Brain pericyte (primary cell): Measurements from ENCODE around the gene RAMP1.

Experiments used
- DNase-seq: peaks from one replicate; pipeline ENCODE4 v3.0.0-alpha.2; 2012; ENCODE audit warnings: low read depth, low spot score

RAMP1 gene

DNA sequence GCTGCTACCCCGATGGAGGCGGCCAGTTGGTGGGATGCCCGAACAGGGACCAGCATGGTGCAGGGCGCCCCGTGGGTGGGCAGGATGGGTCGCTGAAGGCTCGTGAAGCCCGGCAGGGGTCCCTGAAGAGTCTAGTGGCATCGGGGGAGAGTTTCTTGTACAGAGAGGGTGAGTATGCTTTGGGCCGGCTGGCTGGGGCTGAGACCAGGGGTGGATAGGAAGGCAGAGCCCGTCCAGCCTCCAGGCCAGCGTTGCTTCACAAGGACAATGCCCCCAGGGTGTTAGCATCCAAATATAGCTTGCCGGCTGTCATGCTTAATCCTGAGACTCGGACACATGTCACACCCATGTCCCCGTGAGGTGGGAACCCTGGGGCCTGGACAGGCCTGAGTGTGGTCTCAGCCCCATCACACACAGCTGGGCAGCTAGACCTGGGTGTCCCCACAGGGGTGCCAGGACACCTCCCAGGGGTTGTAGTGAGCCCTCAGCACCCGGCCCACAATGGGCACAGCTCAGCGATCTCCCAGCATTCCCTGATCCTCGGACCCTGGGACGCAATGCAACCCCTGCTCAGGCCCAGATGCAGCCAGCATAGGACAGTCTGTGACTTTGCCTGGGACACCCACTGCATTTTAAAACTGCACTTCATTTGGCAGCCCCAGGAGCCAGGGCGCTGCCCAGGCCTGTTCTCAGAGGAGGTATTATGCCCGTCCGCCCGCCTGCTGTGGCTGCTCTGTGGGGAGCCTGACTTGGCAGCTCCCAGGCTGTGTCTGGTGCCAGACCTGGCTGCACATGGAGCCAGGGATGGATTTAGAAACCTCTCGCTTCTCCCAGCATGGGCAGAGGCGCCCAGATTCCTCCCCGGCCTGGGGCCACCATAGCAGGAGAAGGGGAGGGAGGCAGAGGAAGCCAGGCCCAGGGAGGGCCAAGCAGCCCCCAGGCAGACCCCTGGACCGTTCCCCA, 36.4 kb downstream of the RAMP1 start:
- DNase-seq, result no peak

DNA sequence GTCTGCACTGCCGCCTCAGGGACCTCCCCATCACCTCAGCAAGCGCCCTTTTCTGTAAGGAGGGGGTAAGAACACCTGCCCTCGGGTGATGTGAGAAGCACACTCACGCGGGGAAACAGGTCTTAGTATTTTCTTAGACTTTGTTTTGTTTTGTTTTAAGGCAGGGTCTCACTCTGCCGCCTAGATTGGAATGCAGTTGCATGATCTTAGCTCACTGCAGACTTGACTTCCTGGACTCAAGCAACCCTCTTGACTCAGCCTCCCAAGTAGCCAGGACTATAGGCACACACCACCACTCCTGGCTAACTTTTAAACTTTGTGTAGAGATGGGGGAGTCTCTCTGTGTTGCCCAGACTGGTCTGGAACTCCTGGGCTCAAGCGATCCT, 37.1 kb downstream of the RAMP1 start:
- no peak for DNase-seq

DNA sequence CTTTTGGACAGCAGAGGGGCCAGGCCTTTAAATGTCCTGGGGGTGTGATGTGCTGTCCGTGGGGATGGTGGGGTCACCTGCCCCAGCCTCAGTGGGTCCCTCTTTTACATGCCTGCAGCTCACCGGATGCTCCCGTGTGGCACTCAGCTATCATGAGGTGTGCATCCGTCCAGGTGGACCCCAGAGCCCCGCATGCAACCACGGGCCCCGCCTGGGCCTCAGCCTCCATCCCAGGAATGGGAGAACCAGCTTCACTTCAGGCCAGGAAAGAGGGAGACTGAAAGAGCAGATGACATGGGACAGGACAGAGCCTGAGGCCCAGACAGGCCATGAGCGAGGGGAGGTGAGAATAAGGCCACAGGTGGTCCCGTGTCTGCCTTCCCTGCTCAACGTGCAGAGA, 37.5 kb downstream of the RAMP1 start:
- DNase-seq, result no peak

DNA sequence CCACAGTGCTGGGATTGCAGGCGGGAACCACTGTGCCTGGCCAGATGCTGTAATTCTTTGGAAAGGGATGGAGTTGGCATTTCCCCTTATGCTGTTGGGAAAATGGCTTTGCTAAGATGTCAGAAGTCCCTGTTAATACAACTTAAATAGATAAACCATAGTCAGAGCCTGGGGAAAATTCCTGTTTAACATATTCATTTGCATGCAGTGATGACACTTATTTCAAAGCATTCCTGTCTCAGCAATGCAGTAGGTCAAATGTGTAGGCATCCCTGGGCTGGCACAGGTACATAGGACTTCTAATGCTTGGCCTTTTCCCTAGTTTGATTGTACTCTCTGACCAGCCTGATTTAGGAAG, 38.6 kb downstream of the RAMP1 start:
- DNase-seq, result no peak

DNA sequence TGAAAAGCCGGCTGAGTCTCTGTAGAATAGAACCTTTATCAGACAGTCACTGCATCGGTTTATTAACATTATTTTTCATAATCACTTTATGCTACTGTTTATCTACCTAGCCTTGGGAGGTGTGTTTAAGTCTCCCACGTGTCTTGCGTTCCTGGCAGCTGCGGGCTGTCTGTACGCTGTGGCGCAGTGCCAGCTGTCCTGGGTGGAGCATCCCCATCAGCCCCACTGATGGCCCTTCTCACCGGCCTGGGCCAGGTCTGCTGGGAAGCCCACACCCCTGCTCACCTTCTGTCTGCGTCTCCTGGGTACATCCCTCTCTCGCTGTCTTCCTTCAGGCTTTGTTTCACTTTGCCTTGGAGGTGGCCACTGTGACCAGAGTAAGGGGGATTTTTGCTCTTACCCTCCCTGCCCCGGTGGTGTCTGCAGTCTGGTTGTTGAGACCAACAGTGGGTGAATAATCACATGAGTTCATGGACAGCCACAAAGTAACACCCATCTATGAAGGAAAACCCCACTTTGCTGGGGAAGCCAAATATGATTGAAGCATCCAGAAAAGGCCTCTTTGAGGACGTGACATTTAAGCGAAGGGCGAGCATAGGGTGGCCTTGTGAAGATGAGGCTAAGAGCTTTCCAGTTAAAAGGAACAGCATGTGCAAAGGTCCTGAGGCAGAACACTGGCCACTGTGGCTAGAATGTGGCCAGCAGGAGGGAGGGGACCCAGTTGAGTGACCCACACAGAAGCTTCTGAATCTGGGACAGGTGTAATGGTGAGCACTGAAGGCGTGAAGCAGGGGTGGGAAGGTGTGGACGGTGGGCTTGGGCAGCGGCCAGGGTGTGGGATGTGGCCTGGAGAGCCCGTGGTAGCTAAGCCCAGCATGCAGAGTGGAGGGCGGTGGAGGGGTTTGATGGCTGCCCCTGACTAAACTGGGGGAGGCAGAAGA, 41.7 kb downstream of the RAMP1 start:
- DNase-seq, result no peak

DNA sequence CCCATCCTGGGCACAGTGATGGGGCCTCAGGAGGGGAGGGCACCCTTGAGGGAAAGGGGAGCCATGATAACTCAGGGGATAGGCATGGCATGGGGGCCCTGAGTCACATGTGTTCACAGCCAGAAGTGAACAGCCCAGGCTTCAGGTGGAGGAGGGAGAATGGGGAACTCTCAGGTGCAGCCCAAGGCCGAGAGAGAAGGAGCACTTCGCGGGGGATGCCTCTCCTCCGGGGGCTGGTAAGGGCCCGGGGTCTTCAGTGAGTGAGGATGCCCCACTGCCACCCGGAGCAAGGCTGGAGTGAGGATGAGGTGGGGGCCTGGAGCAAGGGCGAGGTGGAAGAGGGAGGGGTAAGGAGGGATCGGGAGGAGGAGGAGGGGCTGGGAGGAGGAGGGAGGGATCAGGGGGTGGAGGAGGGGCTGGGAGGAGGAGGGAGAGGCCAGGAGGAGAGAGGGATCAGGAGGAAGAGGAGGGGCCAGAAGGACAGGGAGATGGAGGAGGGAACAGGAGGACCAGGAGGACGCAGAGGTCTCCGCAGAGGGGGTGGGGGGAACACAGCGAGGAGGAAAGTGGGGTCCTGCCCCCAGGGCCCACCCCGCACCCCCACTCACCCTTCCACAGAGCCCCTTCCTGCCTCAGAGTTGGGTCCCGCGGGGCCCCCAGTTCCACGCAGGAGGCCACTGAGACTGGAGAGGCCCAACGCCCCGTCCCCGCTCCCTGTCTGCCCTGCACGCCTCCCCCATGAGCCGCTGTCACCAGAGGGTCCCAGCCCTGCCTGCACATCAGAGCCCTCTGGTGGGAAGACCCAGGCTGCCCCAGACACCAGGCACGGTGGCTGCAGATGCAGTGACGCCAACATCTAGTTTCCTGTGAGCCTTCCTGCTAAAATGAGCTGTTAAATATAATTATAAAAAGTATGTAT, 42.8 kb downstream of the RAMP1 start:
- DNase-seq, result no peak

DNA sequence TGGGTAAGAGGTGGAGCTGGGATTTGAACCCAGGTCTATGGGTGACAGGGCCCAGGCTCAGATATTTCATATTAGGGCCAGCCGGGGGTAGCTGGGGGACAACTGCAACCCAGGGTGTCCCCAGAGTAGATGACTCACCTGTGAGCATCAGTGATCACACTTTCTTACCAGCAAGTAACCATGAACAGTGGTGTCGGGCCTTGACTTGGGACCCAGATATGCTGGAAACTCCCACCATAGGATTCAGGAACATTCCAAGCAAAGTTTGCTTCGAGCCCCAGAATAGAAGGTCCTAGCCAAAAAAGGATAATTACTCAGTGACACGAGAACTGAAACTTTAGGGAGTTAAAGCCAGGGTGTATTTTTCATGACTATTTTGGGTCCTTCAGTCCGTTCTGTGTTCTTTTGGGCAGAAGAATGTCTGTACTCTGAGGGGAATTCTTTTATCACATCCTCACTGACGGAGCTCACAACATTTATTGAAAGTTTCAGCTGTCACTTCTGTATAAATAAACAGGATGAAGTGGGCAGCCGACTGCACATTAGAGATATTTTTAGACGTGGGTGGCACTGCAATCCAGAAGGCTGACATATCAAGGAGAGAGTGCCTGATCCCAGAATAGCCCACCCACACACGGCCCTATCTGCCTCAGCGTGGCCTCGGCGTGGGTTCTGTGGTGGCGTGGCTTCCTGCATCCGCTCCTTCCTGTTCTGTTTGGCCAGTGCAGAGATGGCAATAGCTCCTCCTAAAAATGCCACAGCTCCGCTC, 45.6 kb downstream of the RAMP1 start:
- DNase-seq, result no peak

DNA sequence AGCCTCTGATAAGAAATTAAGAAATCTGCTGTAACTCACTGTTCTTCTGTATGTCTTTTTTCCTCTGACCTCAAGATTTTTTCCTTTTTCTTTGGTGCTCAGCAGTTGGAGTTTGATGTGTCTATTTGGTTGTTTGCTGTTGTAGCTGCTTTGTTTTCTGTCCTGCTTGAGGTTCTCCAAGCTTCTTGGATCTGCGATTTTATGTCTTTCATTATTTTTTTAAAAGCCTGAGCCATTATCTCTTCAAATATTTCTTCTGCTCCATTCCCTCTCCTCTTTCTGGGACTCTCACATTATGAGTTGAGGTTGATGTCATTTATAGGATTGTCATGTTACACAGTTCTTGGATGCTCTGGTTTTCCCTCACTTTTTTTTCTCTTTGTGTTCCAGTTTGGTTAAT, 47.7 kb downstream of the RAMP1 start:
- DNase-seq, result no peak

DNA sequence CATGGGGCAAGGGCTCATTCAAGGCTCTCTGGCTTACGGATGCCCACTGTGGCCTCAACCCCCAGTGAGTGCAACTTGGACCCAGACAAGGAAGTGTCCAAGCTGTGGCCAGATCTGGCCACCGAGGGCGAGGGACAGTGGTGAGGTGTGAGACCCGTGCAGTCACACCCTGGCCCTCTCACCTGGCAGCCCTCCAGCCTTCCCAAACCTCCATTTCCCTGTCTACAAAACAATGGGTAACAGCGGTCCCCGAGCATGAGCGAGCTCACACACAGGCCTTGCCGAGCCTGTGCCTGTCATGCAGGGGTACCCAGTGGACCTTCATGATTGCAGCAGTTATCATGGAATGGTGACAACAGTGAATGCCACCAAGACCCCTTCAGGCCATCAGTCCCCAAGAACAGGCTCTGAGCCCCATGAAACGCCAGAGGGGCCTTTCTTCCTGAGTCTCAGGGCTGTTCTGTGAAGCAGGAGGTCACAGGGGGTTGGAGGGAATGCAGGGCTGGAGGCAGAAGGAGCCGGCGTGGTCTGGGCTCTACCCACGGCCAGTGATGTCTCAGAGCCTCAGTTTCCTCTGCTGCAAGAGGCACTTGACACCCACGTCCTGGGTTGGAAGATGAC, 49.8 kb downstream of the RAMP1 start:
- DNase-seq, result no peak

DNA sequence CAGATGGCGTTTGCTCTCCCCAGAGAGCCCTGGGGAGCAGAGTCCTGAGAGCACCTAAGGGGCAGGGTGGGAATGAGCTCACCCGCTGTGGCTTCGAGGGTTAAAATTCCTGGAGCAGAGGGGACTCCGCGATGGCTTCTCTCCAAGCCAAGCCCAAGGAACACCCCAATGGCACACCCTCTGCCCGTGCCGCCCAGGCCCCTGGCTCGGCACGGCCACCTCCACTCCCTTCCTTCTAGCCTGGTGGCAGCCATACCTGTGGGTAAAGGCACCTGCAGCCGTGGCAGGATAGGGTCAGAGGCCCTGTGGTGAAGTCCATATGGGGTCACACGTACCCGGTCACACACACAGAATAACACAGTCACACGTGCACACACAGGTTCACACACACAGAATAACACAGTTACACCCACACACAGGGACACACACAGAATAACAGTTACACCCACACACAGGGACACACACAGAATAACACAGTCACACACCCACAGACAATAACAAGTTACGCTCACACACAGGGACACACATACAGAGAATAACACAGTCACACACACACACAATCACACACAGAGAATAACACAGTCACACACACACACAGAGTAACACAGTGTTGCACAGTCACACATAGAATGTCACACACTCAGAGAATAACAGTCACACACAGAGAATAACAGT, 50.5 kb downstream of the RAMP1 start:
- no peak for DNase-seq

DNA sequence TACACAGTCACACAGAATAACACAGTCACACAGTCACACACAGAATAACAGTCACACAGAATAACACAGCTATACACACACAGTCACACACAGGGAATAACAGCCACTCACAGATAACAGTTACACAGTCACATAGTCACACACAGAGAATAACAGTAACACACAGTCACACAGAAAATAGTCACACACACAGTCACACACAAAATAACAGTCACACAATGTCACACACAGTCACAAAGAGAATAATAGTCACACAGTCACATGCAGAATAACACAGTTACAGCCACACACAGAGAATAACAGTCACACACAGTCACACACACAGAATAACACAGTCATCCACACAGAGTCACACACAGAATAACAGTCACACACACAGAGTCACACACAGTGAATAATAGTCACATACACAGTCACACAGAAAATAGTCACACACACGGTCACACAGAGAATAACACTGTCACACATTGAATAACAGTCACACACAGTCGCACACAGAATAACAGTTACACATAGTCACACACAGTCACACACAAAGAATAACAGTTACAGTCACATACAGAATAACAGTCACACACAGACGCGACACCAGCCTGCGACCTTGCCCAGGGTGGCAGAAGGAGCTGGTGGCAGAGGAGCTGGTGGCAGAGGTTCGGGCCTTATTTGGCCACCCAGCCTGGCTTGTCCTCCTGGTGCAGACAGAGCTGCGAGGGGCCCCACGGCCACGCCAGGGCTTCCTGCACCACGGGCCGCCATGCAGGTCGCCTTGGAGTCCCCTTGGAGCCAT, 51.3 kb downstream of the RAMP1 start:
- DNase-seq, result no peak

DNA sequence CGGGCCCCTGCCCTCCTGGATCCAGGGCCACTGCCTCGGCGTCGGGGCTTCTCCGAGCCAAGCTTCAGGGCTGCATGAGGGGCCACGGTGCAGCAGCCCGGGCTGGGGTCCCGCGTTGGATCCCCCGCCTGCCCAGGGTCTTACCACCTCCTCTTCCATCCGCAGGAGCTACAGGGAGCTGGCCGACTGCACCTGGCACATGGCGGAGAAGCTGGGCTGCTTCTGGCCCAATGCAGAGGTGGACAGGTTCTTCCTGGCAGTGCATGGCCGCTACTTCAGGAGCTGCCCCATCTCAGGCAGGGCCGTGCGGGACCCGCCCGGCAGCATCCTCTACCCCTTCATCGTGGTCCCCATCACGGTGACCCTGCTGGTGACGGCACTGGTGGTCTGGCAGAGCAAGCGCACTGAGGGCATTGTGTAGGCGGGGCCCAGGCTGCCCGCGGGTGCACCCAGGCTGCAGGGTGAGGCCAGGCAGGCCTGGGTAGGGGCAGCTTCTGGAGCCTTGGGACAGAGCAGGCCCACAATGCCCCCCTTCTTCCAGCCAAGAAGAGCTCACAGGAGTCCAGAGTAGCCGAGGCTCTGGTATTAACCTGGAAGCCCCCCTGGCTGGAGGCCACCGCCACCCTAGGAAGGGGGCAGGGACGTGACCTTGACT, 52.1 kb downstream of the RAMP1 start:
- no peak for DNase-seq

DNA sequence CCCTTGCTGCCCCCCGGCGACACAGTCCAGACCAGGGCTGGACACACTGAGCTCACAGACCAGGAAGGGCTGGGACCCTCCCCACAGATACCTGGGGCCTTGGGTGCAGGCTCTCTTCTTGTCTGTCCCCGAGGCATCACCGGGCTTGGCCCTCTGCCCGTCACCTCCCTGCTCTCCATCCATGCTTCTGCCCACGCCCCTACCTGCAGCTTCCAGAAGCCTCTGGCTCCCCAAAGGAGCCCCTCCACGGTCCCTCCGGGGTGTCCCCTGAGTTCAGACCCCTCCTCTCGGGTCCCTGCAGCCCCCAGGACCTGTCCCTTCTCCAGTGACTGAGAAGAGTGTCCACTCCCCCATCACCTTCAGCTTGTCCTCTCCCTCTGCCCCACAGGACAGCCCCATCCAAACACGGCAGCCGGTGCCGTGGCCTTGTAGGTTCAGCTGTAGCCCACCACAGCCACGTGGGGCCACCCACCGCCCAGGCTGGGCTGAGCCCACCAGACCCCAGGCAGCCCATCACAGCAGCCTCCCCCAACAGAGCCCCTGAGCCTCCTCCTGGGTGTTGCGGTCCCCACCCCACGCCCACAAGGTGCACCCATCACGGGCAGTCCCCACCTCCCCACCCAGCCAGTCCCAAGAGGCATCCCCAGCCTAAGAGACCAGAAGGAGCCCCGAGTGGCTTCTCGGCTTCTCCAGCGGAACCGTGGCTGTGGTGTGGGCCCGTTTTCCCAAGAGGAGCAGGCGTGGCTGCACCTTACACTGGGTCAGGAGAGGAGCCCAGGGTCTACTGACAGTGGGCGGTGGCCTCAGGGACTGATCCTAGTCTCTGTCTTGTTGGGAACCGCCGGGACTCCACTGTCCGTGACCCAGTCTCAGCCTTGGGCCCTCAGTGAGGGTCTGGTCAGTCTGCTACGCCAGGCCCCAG, 53.1 kb downstream of the RAMP1 start:
- no peak for DNase-seq

DNA sequence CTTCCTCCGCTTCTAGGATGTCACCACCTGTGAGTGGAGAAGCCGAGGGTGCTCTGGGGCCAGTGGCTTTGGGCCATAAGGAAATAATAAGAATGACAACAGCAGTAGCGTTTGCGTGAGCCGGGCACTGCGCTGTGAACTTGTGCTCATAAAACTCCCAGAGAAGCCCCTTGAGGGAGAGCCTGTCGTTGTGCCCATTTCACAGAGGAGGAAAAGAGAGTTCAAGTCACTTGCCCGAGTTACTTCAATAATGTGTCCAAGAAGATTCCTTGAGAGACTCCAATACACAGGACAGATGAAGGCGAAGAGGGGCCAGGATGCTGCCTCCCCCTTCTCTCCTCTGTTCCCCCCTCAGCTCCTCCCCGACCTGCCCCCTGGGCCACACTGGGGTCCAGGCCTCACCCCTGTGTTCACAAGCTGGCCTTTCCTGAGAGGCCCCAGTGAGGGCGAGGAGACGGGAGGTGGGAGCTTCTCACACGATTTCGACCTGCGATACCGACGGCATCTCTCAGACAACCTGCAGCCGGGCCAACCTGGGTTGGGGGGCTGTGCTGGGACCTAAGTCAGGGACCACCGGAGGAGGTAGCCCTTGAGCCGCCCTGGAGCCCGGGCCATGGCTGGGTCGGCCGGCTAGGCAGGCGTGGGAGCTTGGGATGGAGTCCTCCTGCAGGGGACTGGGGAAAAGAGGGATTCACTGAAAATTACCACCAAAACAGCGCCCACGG, 53.9 kb downstream of the RAMP1 start:
- no peak for DNase-seq

DNA sequence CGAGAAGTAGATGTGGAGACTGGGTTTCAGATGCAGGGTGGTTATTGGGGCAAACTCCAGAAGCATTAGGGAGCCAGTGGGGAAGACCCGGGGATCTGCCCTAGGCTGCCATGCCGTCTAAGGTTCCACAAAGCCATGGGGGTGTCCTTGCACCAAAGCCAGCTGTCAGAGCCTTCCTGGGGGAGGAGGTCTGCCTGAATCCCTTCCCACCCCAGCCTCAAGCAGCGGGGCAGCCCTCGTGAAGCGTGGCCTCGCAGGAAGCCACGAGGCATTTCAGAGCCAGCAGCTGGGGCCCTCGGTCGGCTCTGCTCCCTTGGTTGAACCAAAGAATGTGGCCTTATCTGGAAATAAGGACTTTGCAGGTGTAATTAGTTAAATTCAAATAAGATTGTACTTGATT, 56.2 kb downstream of the RAMP1 start:
- DNase-seq, result no peak

DNA sequence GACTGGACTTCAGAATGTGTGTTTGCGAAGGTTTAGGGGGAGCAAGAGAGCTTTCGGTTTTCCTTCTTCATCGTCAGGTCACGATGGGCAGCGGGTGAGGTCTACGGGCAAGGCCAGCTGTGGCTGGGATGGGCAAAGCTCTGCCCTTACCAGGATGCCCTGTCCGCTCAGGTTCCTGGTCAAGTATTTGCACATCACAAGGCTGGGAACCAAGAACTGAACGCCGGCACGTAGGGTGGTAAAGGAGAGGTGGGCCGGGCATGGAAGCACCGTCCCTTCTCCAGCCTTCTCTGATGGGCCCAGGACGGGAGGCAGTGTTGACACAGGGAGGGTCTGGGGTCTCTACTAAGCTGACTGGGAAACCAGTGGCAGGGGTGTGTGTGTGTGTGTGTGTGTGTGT, 56.9 kb downstream of the RAMP1 start:
- no peak for DNase-seq
